Measurements from ENCODE around the gene CCL3.
"Not testable (repeated sequence)": the region's sequence is repeated elsewhere in the genome, so short reads cannot be mapped to it uniquely, and the experiment has no call there.

- TF ChIP-seq, protein P1, sequence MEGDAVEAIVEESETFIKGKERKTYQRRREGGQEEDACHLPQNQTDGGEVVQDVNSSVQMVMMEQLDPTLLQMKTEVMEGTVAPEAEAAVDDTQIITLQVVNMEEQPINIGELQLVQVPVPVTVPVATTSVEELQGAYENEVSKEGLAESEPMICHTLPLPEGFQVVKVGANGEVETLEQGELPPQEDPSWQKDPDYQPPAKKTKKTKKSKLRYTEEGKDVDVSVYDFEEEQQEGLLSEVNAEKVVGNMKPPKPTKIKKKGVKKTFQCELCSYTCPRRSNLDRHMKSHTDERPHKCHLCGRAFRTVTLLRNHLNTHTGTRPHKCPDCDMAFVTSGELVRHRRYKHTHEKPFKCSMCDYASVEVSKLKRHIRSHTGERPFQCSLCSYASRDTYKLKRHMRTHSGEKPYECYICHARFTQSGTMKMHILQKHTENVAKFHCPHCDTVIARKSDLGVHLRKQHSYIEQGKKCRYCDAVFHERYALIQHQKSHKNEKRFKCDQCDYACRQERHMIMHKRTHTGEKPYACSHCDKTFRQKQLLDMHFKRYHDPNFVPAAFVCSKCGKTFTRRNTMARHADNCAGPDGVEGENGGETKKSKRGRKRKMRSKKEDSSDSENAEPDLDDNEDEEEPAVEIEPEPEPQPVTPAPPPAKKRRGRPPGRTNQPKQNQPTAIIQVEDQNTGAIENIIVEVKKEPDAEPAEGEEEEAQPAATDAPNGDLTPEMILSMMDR (IDR thresholded peaks at IDR 0.05): not testable (repeated sequence)
- not testable (repeated sequence) for TF ChIP-seq POLR2A (IDR thresholded peaks at IDR 0.05)
These were observed 2.5 kb downstream of the CCL3 start for GRCh38 chr17:36087471-36087870.

Data from thyroid gland (tissue), 4 donors.